Stimulated activated CD4-positive, alpha-beta T cell treated with anti-CD3 and anti-CD28 coated beads, Interleukin-4, amount 100 ng/mL, for 4 hours (primary cell): Measurements from ENCODE around the gene STK4.

Source experiments
- DNase-seq, 2 experiments: peaks; one replicate each; pipeline ENCODE4 v3.0.0-alpha.2; 2020

STK4 gene

GRCh38 chr20:44966030-44966961 is at the start of gene STK4:
Gene STK4 (plus strand): TSS chr20:44966512. CDS start chr20:44966569, 57 bp downstream.
- DNase-seq: peak; percentile 94

- DNase-seq: no peak
These were observed 49.7 kb upstream of the STK4 start for GRCh38 chr20:44916586-44916985.

- no peak for DNase-seq
These were observed 48.9 kb upstream of the STK4 start for GRCh38 chr20:44917399-44917798.

GRCh38 chr20:44918342-44918741 is 48.0 kb upstream of the STK4 start:
- DNase-seq: no peak

- no peak for DNase-seq
These were observed 47.6 kb upstream of the STK4 start for GRCh38 chr20:44918761-44919160.

GRCh38 chr20:44921447-44921846 is 44.9 kb upstream of the STK4 start:
- no peak for DNase-seq

- no peak for DNase-seq
These were observed 41.8 kb upstream of the STK4 start for GRCh38 chr20:44924541-44924940.

GRCh38 chr20:44928595-44928994 is 37.7 kb upstream of the STK4 start:
- no peak for DNase-seq

GRCh38 chr20:44930517-44931168 is 35.7 kb upstream of the STK4 start:
- DNase-seq: no peak

- DNase-seq: no peak
These were observed 34.4 kb upstream of the STK4 start for GRCh38 chr20:44931911-44932310.

GRCh38 chr20:44932916-44933315 is 33.4 kb upstream of the STK4 start:
- DNase-seq: no peak

GRCh38 chr20:44936510-44936909 is 29.8 kb upstream of the STK4 start:
- DNase-seq: no peak

- DNase-seq: no peak
These were observed 27.7 kb upstream of the STK4 start for GRCh38 chr20:44938637-44939036.

GRCh38 chr20:44941120-44941691 is 25.1 kb upstream of the STK4 start:
- no peak for DNase-seq

GRCh38 chr20:44942264-44942973 is 23.9 kb upstream of the STK4 start:
- no peak for DNase-seq

- no peak for DNase-seq
These were observed 22.5 kb upstream of the STK4 start for GRCh38 chr20:44943828-44944227.

- no peak for DNase-seq
These were observed 21.1 kb upstream of the STK4 start for GRCh38 chr20:44945261-44945660.

GRCh38 chr20:44946271-44946852 is 19.9 kb upstream of the STK4 start:
- DNase-seq: no peak

- no peak for DNase-seq
These were observed 18.2 kb upstream of the STK4 start for GRCh38 chr20:44948107-44948506.

GRCh38 chr20:44948513-44948912 is 17.8 kb upstream of the STK4 start:
- no peak for DNase-seq

GRCh38 chr20:44950368-44950767 is 15.9 kb upstream of the STK4 start:
- no peak for DNase-seq

GRCh38 chr20:44952731-44953130 is 13.6 kb upstream of the STK4 start:
- DNase-seq: no peak

- DNase-seq: no peak
These were observed 12.1 kb upstream of the STK4 start for GRCh38 chr20:44954211-44954610.
